ENCODE results near the gene RCBTB1. TPM values are rescaled to one million over a fixed set of nuclear protein-coding genes. Genes with fewer than 3 reads are reported as not detected.
"Not testable (repeated sequence)": the region's sequence is repeated elsewhere in the genome, so short reads cannot be mapped to it uniquely, and the experiment has no call there.

Gene RCBTB1
- total RNA-seq, 6 donors from 2014 or later: 12.6 to 23.5 (median 18.0) TPM

DNA sequence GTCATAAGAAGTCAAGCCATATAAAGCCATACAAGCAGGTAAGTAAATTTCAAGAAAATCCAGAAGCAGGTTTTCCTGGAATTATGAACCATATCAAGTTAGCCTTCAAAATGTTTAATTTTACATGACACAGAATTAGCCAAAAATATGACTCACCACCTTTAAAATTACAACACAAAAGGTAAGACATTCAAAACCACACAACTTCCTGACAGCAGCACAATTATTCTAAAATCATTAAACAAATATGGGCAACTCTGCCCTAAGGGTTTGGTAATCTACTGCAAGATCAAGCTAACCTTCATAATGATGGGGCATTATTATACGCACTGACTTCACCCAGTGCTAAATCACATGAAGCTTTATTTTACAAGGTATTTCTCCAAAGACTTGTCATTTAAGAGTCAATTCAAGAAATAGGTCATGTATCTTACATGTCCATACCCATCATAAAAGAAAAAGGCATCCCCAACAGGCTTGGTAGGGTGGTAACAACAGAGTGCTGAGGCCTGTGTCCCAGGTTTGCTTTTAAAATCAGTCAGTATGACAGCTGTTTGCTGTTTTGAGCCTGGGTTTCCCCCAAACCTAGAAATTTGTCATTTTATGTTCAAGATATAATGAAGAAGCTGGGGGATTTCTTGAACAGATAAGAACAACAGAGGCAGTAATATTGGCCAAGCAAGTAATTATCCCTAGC lies 15.2 kb downstream of the RCBTB1 start:
- 74 to 93% methylated on average over 1 of the region's 1 CpG for WGBS, 2 donors
- Histone ChIP-seq H3K4me1 (peaks cover 0 to 5% (median 5%) of the 10 kb centered on the region in 4 donors), H3K9me3 (no peaks in the 10 kb centered on the region), H3K27ac (peak overlapping the region in 1 of 4 donors; percentile 10), H3K36me3 (peaks cover 0 to 9% (median 3%) of the 10 kb centered on the region in 4 donors), H3K27me3 (no peaks in the 10 kb centered on the region), H3K4me3 (no peak overlapping the region)
- TF ChIP-seq CTCF (IDR thresholded peaks at IDR 0.05) (no peak), EP300 (IDR thresholded peaks at IDR 0.05) (no peak), POLR2A (IDR thresholded peaks at IDR 0.05) (no peak), POLR2AphosphoS5 (IDR thresholded peaks at IDR 0.05) (no peak)
- ATAC-seq (ENCODE audit: low FRiP score in 2 of 2): no peak
- DNase-seq: no peak

DNA sequence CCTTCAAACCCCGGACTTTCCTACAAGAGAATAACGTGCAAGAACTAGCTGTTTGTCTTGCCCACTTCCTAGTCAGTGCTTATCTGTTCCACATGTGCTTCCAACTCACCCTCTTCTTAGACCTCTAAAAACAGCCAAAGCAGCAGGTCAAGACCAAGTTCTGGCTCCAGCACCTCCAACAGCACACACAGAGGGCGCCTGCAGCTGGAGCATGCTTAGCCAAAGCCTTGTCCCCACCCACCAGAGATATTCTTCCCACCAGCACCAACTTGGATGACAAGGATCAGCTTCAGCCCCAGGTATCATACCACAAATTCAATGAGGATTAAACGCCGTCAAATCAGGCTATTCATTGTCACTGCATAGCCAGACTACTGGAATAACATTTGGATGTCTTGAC lies 17.9 kb downstream of the RCBTB1 start:
- no peak overlapping the region for H3K4me3 ChIP-seq
- no peak overlapping the region for H3K27ac ChIP-seq
- 83 to 90% methylated on average over 5 of the region's 5 CpGs for WGBS, 2 donors
- H3K36me3 ChIP-seq: peaks cover 0 to 12% (median 3%) of the 10 kb centered on the region in 4 donors
- no peak for ATAC-seq (ENCODE audit: low FRiP score in 2 of 2)
- DNase-seq: no peak
- no peaks in the 10 kb centered on the region for H3K9me3 ChIP-seq
- peaks cover 0 to 5% (median 5%) of the 10 kb centered on the region in 4 donors for H3K4me1 ChIP-seq
- TF ChIP-seq POLR2A (IDR thresholded peaks at IDR 0.05) (no peak), POLR2AphosphoS5 (IDR thresholded peaks at IDR 0.05) (no peak), EP300 (IDR thresholded peaks at IDR 0.05) (no peak), CTCF (IDR thresholded peaks at IDR 0.05) (no peak)
- H3K27me3 ChIP-seq: no peaks in the 10 kb centered on the region

DNA sequence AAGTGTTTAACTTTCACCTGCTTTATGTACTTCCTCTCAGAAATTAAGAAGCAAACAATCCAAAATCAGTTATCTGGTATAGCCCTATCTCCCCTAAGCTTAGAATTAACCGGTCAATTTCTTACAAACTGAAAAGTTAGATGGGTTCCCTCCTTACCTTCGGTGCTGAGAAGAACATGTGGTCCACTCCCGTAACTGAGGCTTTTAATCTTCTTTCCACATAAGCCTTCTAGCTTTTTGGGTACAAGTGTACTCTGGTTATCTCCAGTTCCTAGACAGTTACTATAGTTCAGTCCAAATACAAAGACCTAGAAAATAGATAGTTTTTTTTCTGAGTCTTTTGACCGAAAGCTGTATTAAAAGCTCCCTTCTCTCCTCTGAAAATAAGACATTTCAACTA lies 18.9 kb downstream of the RCBTB1 start:
- H3K27ac ChIP-seq: no peak overlapping the region
- no peak for ATAC-seq (ENCODE audit: low FRiP score in 2 of 2)
- no peaks in the 10 kb centered on the region for H3K9me3 ChIP-seq
- TF ChIP-seq POLR2A (IDR thresholded peaks at IDR 0.05) (no peak), POLR2AphosphoS5 (IDR thresholded peaks at IDR 0.05) (no peak), EP300 (IDR thresholded peaks at IDR 0.05) (no peak), CTCF (IDR thresholded peaks at IDR 0.05) (no peak)
- WGBS, 2 donors: 92 to 96% methylated on average over 4 of the region's 4 CpGs
- no peak for DNase-seq
- no peak overlapping the region for H3K4me3 ChIP-seq
- peaks cover 0 to 5% (median 5%) of the 10 kb centered on the region in 4 donors for H3K4me1 ChIP-seq
- H3K36me3 ChIP-seq: peaks cover 0 to 12% (median 3%) of the 10 kb centered on the region in 4 donors
- no peaks in the 10 kb centered on the region for H3K27me3 ChIP-seq

DNA sequence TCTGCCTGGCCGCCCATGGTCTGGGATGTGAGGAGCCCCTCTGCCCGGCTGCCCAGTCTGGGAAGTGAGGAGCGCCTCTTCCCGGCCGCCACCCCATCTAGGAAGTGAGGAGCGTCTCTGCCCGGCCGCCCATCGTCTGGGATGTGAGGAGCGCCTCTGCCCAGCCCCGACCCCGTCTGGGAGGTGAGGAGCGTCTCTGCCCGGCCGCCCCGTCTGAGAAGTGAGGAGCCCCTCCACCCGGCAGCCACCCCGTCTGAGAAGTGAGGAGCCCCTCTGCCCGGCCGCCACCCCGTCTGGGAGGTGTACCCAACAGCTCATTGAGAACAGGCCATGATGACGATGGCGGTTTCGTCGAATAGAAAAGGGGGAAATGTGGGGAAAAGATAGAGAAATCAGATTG lies 19.9 kb downstream of the RCBTB1 start:
- peaks cover 0 to 12% (median 3%) of the 10 kb centered on the region in 4 donors for H3K36me3 ChIP-seq
- H3K27ac ChIP-seq; H3K9me3 ChIP-seq; H3K27me3 ChIP-seq; H3K4me3 ChIP-seq; H3K4me1 ChIP-seq; ATAC-seq (ENCODE audit: low FRiP score in 2 of 2): not testable (repeated sequence)
- DNase-seq: peak in 1 of 2 donors; percentile 66
- WGBS, 2 donors: 95 to 98% methylated on average over 9 to 25 of the region's 25 CpGs

DNA sequence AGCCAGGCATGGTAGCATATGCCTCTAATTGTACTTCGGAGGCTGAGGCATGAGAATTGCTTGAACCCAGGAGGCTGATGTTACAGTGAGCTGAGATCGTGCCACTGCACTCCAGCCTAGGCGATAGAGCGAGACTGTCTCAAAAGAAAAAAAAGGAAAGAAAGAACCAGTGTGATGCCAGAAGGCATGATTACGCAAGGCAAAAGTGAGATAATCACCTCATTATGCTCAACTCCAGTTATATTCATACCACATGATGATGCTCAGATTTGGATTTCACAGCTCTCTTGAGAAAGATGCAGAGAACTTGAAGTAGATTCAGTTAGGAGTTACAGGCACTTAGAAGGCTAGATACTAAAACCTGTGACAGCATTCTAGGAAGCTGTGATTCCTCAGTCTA lies 21.8 kb downstream of the RCBTB1 start:
- H3K9me3 ChIP-seq: no peaks in the 10 kb centered on the region
- peaks cover 0 to 4% (median 0%) of the 10 kb centered on the region in 4 donors for H3K4me1 ChIP-seq
- DNase-seq (no peak), ATAC-seq (ENCODE audit: low FRiP score in 2 of 2) (no peak)
- no peak overlapping the region for H3K27ac ChIP-seq
- TF ChIP-seq EP300 (IDR thresholded peaks at IDR 0.05) (no peak), CTCF (IDR thresholded peaks at IDR 0.05) (no peak), POLR2A (IDR thresholded peaks at IDR 0.05) (no peak), POLR2AphosphoS5 (IDR thresholded peaks at IDR 0.05) (no peak)
- peaks cover 3 to 25% (median 12%) of the 10 kb centered on the region in 4 donors for H3K36me3 ChIP-seq
- WGBS, 2 donors: 78 to 87% methylated on average over 4 to 5 of the region's 5 CpGs
- no peak overlapping the region for H3K4me3 ChIP-seq
- no peaks in the 10 kb centered on the region for H3K27me3 ChIP-seq

Measured in upper lobe of left lung (tissue), 6 donors.